ENCODE results near the gene KBTBD8. TPM values are rescaled to one million over a fixed set of nuclear protein-coding genes. Genes with fewer than 3 reads are reported as not detected.
A peak's percentile ranks its signal among the peaks of the same experiment; 100 is the strongest.

The KBTBD8 gene
- polyA plus RNA-seq, 2 donors: 0.47 to 0.56 TPM

DNA sequence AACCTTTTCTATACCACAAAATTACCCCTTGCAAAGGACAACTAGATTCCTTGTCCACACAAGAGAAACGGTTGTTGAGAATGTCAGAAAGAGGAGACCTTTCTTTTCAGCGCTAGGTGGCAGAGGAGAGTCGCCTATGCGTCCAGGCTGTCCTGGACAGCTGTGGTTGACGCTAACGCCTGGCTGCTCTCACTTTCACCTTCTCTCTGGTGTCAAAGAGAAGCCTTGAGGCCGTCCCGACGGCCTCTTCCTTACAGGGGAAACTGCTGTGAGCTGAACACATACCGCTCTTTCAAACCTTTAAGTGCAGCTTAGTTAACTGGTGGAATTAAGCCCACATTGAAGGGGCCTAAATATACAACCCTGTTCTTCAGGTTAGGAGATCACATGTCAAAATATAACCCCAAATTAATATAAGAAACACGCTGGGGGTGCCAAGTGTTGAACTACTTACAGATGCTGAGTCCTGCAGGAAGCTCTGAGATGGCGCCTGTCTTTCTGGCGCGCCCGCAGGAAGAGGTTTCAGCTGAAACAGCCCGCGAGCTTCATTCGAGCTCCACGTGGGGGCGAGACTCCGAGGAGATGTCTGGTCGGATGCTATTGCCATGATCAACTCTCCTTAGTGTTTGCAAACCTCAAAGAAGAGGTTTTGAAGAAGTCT, 26.1 kb upstream of the KBTBD8 start:
- Histone ChIP-seq H3K27ac (ENCODE audit: low read depth in 2 of 2, low read length in 1 of 2) (no peak overlapping the region), H3K9me3 (ENCODE audit: control insufficient read depth in 2 of 2, insufficient read depth in 1 of 2, low read depth in 1 of 2, low read length in 1 of 2) (no peaks in the 10 kb centered on the region), H3K4me3 (ENCODE audit: low read depth in 1 of 2, low read length in 2 of 2) (peak overlapping the region in 1 of 2 donors; percentile 43), H3K27me3 (ENCODE audit: control insufficient read depth in 1 of 2, insufficient read depth in 2 of 2, low read length in 2 of 2) (no peaks in the 10 kb centered on the region), H3K36me3 (ENCODE audit: control insufficient read depth in 2 of 2, insufficient read depth in 2 of 2, low read length in 1 of 2) (no peaks in the 10 kb centered on the region), H3K4me1 (ENCODE audit: control insufficient read depth in 2 of 2, insufficient read depth in 2 of 2, low read length in 1 of 2) (no peaks in the 10 kb centered on the region)
- WGBS, 2 donors: 9 to 11% methylated on average over 22 of the region's 22 CpGs

- no peaks in the 10 kb centered on the region for H3K27me3 ChIP-seq (ENCODE audit: control insufficient read depth in 1 of 2, insufficient read depth in 2 of 2, low read length in 2 of 2)
- H3K9me3 ChIP-seq (ENCODE audit: control insufficient read depth in 2 of 2, insufficient read depth in 1 of 2, low read depth in 1 of 2, low read length in 1 of 2): no peaks in the 10 kb centered on the region
- H3K4me3 ChIP-seq (ENCODE audit: low read depth in 1 of 2, low read length in 2 of 2): no peak overlapping the region
- H3K36me3 ChIP-seq (ENCODE audit: control insufficient read depth in 2 of 2, insufficient read depth in 2 of 2, low read length in 1 of 2): peaks cover 0 to 2% of the 10 kb centered on the region in 2 donors
- H3K27ac ChIP-seq (ENCODE audit: low read depth in 2 of 2, low read length in 1 of 2): no peak overlapping the region
- H3K4me1 ChIP-seq (ENCODE audit: control insufficient read depth in 2 of 2, insufficient read depth in 2 of 2, low read length in 1 of 2): no peaks in the 10 kb centered on the region
- 84 to 94% methylated on average over 1 of the region's 1 CpG for WGBS, 2 donors
These were observed 17.3 kb upstream of the KBTBD8 start for GRCh38 chr3:66980791-66981190.

DNA sequence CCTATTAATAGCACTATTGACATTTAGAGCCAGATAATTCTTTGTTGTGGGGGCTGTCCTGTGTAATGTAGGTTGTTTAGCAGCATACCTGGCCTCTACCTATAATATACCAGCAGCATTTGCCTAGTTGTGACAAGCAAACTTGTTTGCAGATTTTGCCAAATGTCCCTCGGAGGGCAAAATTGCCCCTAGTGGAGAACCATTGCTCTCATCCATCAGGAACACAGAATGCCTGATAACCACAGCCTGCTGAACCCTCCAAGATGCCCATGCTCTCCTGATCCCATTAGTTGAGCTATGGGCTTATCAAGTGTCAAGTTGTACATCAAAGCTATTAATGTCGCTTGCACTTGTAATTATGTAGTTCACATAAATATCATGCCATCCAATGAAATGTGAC, 15.0 kb upstream of the KBTBD8 start:
- Histone ChIP-seq H3K27me3 (ENCODE audit: control insufficient read depth in 1 of 2, insufficient read depth in 2 of 2, low read length in 2 of 2) (no peaks in the 10 kb centered on the region), H3K27ac (ENCODE audit: low read depth in 2 of 2, low read length in 1 of 2) (no peak overlapping the region), H3K9me3 (ENCODE audit: control insufficient read depth in 2 of 2, insufficient read depth in 1 of 2, low read depth in 1 of 2, low read length in 1 of 2) (no peaks in the 10 kb centered on the region), H3K4me1 (ENCODE audit: control insufficient read depth in 2 of 2, insufficient read depth in 2 of 2, low read length in 1 of 2) (no peaks in the 10 kb centered on the region), H3K4me3 (ENCODE audit: low read depth in 1 of 2, low read length in 2 of 2) (no peak overlapping the region), H3K36me3 (ENCODE audit: control insufficient read depth in 2 of 2, insufficient read depth in 2 of 2, low read length in 1 of 2) (peaks cover 0 to 2% of the 10 kb centered on the region in 2 donors)
- 70 to 87% methylated on average over 2 of the region's 2 CpGs for WGBS, 2 donors

GRCh38 chr3:66985336-66985920, 12.7 kb upstream of the KBTBD8 start:
- 91 to 95% methylated on average over 7 of the region's 7 CpGs for WGBS, 2 donors
- H3K36me3 ChIP-seq (ENCODE audit: control insufficient read depth in 2 of 2, insufficient read depth in 2 of 2, low read length in 1 of 2): peaks cover 0 to 2% of the 10 kb centered on the region in 2 donors

DNA sequence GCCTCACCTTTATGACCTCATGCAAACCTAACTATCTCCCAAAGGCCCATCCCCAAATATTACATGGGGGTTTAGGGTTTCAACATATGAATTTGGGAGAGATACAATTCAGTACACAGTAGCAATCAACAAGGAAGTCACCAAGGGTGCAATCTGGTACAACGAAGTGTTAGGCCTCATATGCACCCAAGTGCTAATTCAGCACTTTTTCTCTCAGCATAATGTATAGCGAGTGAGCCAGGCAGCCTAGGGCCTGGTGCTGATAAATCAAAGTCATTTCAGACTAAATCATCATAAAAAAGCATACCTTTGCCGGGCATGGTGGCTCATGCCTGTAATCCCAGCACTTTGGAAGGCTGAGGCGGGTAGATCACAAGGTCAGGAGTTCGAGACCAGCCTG, 11.7 kb upstream of the KBTBD8 start:
- Histone ChIP-seq H3K36me3 (ENCODE audit: control insufficient read depth in 2 of 2, insufficient read depth in 2 of 2, low read length in 1 of 2) (no peaks in the 10 kb centered on the region), H3K4me3 (ENCODE audit: low read depth in 1 of 2, low read length in 2 of 2) (no peak overlapping the region), H3K9me3 (ENCODE audit: control insufficient read depth in 2 of 2, insufficient read depth in 1 of 2, low read depth in 1 of 2, low read length in 1 of 2) (no peaks in the 10 kb centered on the region), H3K4me1 (ENCODE audit: control insufficient read depth in 2 of 2, insufficient read depth in 2 of 2, low read length in 1 of 2) (no peaks in the 10 kb centered on the region), H3K27me3 (ENCODE audit: control insufficient read depth in 1 of 2, insufficient read depth in 2 of 2, low read length in 2 of 2) (no peaks in the 10 kb centered on the region), H3K27ac (ENCODE audit: low read depth in 2 of 2, low read length in 1 of 2) (no peak overlapping the region)
- WGBS, 2 donors: 84 to 86% methylated on average over 5 of the region's 5 CpGs

More at GRCh38 chr3:66985336-66985920, 12.7 kb upstream of the KBTBD8 start:
- Histone ChIP-seq H3K4me3 (ENCODE audit: low read depth in 1 of 2, low read length in 2 of 2) (no peak overlapping the region), H3K27ac (ENCODE audit: low read depth in 2 of 2, low read length in 1 of 2) (no peak overlapping the region), H3K4me1 (ENCODE audit: control insufficient read depth in 2 of 2, insufficient read depth in 2 of 2, low read length in 1 of 2) (no peaks in the 10 kb centered on the region), H3K27me3 (ENCODE audit: control insufficient read depth in 1 of 2, insufficient read depth in 2 of 2, low read length in 2 of 2) (no peaks in the 10 kb centered on the region), H3K9me3 (ENCODE audit: control insufficient read depth in 2 of 2, insufficient read depth in 1 of 2, low read depth in 1 of 2, low read length in 1 of 2) (no peaks in the 10 kb centered on the region)

GRCh38 chr3:66989241-66989640, 8.9 kb upstream of the KBTBD8 start:
- 53 to 61% methylated on average over 6 of the region's 6 CpGs for WGBS, 2 donors
- H3K27ac ChIP-seq (ENCODE audit: low read depth in 2 of 2, low read length in 1 of 2): no peak overlapping the region
- H3K27me3 ChIP-seq (ENCODE audit: control insufficient read depth in 1 of 2, insufficient read depth in 2 of 2, low read length in 2 of 2): no peaks in the 10 kb centered on the region

DNA sequence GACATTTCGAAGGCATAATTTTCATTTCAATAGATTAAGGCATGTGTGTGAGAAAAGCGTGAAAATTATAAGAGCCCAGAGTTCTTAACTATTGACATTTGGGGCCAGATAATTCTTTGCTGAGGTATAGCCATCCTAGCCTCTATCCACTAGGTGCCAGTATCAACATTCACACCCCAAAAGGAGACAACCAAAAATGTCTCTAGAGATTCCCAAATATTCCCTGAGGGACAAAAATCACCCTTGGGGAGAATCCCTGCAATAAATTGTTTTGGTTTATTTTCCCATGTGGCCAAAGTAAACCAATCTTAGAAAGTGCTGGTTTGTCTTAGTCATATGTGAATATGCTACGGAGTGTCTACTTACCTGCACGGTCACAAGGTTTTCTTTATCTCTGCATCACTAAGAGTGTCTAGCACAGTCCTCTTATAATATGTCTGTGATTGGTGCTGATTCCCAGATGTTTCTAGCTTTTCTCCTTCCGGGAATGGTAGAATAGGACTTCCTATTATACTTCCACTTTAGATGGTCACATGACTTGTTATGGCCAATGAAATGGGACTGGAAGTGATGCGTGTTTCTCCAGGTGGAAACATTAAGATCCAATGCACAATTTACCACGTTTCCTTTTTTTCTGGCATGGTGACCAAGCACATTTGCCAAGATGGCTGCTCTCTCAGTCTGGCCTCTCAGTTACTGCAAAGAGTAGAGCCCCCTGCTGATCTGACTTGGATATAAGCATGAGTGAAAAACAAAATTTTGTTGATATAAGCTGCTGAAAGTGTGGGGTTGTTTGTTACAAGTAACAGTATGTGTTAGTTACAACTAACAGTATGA, 8.0 kb upstream of the KBTBD8 start:
- Histone ChIP-seq H3K4me3 (ENCODE audit: low read depth in 1 of 2, low read length in 2 of 2) (no peak overlapping the region), H3K36me3 (ENCODE audit: control insufficient read depth in 2 of 2, insufficient read depth in 2 of 2, low read length in 1 of 2) (no peaks in the 10 kb centered on the region), H3K27ac (ENCODE audit: low read depth in 2 of 2, low read length in 1 of 2) (no peak overlapping the region), H3K4me1 (ENCODE audit: control insufficient read depth in 2 of 2, insufficient read depth in 2 of 2, low read length in 1 of 2) (no peaks in the 10 kb centered on the region), H3K9me3 (ENCODE audit: control insufficient read depth in 2 of 2, insufficient read depth in 1 of 2, low read depth in 1 of 2, low read length in 1 of 2) (no peaks in the 10 kb centered on the region), H3K27me3 (ENCODE audit: control insufficient read depth in 1 of 2, insufficient read depth in 2 of 2, low read length in 2 of 2) (no peaks in the 10 kb centered on the region)
- 83 to 86% methylated on average over 7 of the region's 7 CpGs for WGBS, 2 donors

More at GRCh38 chr3:66989241-66989640, 8.9 kb upstream of the KBTBD8 start:
- H3K9me3 ChIP-seq (ENCODE audit: control insufficient read depth in 2 of 2, insufficient read depth in 1 of 2, low read depth in 1 of 2, low read length in 1 of 2): no peaks in the 10 kb centered on the region
- no peaks in the 10 kb centered on the region for H3K36me3 ChIP-seq (ENCODE audit: control insufficient read depth in 2 of 2, insufficient read depth in 2 of 2, low read length in 1 of 2)
- H3K4me1 ChIP-seq (ENCODE audit: control insufficient read depth in 2 of 2, insufficient read depth in 2 of 2, low read length in 1 of 2): no peaks in the 10 kb centered on the region
- no peak overlapping the region for H3K4me3 ChIP-seq (ENCODE audit: low read depth in 1 of 2, low read length in 2 of 2)

DNA sequence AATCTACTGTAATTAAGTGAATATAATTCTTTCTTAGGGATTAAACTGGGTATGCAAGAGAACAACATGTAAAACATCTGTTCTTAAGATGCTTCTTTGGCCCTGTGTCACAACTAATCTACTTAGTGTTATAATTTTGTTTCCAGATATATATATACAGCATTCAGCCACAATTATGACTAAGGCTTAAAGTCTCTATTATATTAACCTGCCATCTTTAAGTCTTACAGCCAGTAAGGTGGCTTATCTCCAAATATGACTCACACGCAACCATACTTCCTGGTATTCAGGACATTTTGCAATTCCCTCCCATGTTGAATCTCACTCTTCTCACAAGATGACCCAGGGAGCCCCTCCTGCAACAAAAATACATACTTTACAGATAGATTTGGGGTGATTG, 6.6 kb upstream of the KBTBD8 start:
- Histone ChIP-seq H3K27me3 (ENCODE audit: control insufficient read depth in 1 of 2, insufficient read depth in 2 of 2, low read length in 2 of 2) (no peaks in the 10 kb centered on the region), H3K36me3 (ENCODE audit: control insufficient read depth in 2 of 2, insufficient read depth in 2 of 2, low read length in 1 of 2) (no peaks in the 10 kb centered on the region), H3K9me3 (ENCODE audit: control insufficient read depth in 2 of 2, insufficient read depth in 1 of 2, low read depth in 1 of 2, low read length in 1 of 2) (no peaks in the 10 kb centered on the region), H3K27ac (ENCODE audit: low read depth in 2 of 2, low read length in 1 of 2) (no peak overlapping the region), H3K4me1 (ENCODE audit: control insufficient read depth in 2 of 2, insufficient read depth in 2 of 2, low read length in 1 of 2) (no peaks in the 10 kb centered on the region), H3K4me3 (ENCODE audit: low read depth in 1 of 2, low read length in 2 of 2) (no peak overlapping the region)
- WGBS, 2 donors: 37 to 43% methylated on average over 1 of the region's 1 CpG

GRCh38 chr3:66993082-66993481, 5.0 kb upstream of the KBTBD8 start:
- Histone ChIP-seq H3K27ac (ENCODE audit: low read depth in 2 of 2, low read length in 1 of 2) (no peak overlapping the region), H3K9me3 (ENCODE audit: control insufficient read depth in 2 of 2, insufficient read depth in 1 of 2, low read depth in 1 of 2, low read length in 1 of 2) (no peaks in the 10 kb centered on the region), H3K27me3 (ENCODE audit: control insufficient read depth in 1 of 2, insufficient read depth in 2 of 2, low read length in 2 of 2) (no peaks in the 10 kb centered on the region), H3K4me1 (ENCODE audit: control insufficient read depth in 2 of 2, insufficient read depth in 2 of 2, low read length in 1 of 2) (no peaks in the 10 kb centered on the region), H3K4me3 (ENCODE audit: low read depth in 1 of 2, low read length in 2 of 2) (no peak overlapping the region), H3K36me3 (ENCODE audit: control insufficient read depth in 2 of 2, insufficient read depth in 2 of 2, low read length in 1 of 2) (no peaks in the 10 kb centered on the region)
- WGBS, 2 donors: 85 to 88% methylated on average over 3 of the region's 3 CpGs

Data from esophagus (tissue), 2 donors.